ENCODE results near the gene SORCS1.
A peak's percentile ranks its signal among the peaks of the same experiment; 100 is the strongest.

The SORCS1 gene

DNA sequence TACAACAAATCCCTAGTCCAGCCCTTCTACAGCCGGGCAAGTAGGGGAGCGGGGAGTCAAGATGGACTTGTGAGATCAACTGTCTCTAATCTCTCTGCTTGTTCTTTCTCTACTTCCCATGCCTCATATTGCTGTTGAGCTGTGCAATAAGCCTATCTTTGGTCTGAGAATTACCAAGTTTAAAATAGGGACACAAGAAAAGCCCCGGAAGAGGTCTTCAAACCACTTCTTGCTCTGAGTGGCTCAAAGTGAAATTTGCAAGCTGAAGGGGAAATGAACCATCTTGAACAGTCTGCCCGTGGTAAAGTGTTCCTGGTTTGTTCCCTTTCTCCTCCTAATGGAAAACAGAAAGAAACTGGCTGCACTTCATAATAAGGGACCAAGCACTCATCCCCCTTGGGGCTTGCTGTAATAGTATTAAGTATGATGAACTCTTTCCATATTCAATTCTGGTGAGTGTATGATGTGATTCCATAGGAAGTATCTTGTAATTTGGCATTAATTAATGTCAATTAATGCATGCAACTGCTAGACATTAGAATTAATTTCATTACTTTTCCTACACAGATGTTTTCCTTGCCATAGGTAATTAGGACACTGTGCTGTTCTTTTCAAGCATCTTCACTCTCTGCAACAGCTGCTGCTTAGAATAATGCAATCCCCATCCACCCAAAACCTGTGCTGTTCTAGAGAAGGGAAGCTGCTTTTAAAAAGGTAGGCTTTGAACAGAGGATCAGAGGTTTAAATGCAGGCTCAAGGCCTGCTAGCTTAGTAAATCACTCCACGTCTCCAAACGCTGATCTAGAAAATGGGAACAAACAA is 449.6 kb downstream of the SORCS1 start:
- no peak for DNase-seq

DNA sequence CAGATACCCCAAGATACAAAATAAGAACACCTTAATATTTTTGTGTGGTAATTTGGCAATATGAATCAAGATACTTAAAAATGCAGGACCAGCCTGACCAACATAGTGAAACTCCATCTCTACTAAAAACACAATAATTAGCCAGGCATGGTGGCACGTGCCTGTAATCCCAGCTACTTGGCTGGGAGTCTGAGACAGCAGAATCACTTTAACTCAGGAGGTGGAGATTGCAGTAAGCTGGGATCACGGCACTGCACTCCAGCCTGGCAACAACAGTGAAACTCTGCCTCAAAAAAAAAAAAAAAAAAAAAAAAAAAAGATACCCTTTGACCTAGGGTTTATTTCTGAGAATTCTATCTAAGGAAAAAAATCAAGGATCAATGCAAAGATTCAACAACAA is 450.7 kb downstream of the SORCS1 start:
- no peak for DNase-seq

DNA sequence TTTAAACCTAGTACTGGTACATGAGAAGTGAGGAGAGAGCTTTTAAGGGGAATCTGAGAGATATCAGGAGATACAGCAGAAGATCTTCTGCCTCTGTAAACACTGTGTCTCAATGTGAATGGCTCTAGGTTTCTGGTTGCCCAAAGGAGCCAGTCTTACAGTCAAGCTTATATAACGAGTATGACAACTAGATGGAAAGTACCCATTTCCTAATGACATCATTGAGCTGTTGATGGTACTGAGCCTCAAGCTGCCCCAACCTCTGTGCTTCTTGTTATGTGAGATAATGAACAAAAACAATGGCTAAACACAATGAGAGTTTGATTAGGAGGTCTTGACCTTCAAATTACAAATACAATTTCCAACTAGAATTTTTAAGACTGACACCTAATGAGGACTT is 451.5 kb downstream of the SORCS1 start:
- no peak for DNase-seq

DNA sequence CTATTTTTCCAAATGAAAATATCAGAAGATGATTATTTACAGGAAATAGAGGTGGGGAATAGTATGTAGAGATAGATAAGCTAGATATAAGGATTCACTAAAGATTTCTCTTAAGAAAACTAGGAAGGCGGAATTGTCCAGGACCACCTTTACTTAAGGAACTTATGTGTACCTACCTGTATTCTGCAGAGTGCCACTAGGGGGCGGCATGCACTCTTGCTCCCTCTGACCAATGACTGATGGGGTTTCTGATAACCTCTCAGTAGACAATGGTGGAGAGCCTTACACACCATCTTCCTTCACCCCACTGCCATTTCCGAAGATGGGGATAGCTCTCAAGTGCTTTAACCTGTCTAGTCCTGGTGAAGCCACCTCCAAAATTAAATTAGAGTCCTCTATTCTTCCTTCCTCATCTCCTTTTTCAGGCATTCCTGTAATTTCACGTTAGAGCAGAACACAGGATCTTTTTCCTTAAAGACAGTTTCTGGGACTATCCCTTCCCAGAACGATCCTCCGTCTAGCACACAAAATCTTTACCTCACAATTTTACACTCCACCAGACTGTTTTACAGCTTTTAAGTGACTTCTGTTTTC is 453.1 kb downstream of the SORCS1 start:
- peak; percentile 49 for DNase-seq

DNA sequence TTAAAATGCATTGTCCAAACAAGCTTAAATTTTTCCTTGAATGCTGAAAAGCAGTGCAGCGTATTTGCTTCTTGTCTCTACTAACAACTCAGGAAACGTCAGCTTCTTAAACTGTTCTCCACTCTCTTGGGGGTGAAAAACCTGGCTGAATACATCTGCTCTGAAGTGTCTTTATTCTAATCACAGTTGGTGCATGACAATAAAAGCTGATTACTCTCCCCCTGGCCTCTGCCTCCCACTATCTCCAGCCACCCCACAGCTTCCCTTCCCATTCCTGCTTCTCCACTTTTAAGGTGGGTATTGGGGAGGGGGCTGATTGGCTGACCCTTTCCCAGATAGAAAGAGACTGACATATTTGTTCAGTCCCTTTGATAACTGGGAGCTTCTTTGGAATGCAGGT is 456.0 kb downstream of the SORCS1 start:
- DNase-seq, result no peak

DNA sequence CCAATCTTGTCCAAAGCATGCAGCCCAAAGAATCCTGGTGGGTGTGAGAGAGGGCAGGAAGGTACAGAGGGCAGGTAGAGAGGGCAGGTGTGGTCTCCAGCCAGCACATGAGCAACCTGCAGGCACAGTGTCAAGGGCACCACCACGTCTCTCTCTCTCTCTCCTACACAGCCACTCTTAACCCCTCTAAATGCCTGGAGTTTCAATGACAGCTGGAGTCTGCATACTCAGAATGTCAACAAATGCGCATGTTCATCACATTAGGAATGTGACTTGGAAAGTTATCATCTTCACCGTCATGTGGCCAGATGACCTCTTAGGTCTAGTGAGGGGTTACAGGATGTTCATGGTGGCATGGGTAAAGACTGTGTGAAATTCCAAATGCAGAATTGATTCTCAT is 456.8 kb downstream of the SORCS1 start:
- DNase-seq, result no peak

DNA sequence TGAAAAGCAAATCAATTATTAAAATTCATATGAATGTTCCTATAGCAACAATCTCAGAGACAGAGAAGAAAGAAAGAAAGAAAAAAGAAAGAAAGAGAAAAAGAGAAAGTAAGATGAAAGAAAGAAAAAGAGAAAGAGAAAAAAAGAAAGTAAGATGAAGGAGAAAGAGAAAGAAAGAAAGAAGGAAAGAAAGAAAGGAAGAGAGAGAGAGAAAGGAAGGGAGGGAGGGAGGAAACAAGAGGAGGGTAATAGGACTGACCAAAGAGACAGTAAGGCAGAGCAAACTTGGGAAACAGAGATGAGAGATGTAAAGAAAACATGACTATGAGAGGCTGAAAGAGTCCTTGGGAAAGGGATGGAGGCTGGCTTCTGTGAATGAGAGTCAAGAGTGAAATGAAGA is 458.4 kb downstream of the SORCS1 start:
- no peak for DNase-seq

DNA sequence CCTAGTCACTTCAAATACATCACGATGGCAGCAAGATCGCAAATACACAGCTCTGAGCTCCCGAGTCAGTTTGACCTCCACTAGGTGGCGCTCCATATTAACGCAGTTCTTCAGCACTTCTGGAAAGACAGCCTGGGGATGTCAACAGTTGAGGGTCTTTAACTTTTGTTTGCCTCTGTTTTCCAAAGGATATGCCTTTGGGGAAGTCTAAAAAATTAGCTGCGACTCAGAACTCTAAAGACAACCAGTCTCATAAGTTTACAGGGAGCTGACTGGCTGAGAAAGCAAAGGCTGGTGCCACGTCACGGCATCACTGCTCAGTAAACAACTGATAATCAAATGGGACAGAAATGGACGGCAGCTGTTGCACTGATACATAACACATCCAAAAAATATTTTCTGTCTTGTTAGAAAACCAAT is 458.8 kb downstream of the SORCS1 start:
- peak; percentile 56 for DNase-seq

DNA sequence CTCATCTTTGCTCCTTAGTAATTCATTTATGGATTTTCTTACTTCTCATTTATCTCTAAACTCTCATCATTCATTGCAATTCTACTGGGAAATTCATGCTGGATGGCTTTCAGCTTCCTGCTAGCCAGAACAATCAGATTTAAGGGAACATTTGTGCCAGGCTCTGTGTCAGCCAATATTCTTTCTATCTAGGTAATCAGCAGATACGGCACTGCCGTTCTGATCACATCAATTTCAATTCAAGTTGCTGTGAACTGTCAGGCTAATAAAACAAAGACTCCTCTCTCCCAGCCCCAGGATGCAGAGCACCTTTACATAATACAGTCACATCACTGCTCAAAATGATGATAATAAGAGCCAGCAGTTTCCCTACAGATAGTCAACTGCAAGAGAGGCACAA is 468.3 kb downstream of the SORCS1 start:
- no peak for DNase-seq

DNA sequence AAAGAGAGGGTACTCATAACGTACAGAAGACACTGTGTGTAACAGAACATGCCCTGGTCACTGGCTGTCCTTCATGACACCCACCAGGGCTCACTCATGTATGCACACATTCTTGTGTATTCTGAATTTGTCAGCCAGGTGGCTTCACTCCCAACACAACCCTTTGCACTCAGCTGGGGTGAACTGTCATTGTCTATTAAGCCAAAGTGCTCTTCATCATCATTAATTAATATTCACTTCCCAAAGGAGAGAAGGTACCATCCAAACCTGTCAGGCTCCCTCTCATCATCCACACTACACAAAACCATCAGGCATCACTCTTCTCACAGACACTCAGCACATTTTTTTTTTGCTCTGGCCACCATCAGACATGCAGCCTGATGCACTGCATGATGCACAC is 469.8 kb downstream of the SORCS1 start:
- no peak for DNase-seq

DNA sequence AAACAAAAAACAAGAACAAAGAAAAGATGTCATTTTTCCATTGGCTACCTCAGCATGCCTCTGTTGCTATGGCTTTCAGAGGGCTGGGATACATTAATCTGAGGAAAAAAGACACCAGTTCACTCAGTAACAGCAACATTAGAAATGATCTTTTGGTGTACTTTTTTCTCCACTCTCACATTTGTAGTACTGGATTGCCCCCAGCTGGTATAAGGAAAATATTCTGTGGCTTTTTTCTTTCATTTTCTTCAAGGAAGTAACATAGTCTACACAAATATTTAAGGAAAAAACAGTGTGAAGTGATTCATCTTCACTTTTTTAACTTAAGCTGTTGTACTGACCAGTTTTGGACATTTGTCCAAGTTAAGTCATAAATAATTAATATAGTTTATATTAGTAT is 482.3 kb downstream of the SORCS1 start:
- DNase-seq, result no peak

DNA sequence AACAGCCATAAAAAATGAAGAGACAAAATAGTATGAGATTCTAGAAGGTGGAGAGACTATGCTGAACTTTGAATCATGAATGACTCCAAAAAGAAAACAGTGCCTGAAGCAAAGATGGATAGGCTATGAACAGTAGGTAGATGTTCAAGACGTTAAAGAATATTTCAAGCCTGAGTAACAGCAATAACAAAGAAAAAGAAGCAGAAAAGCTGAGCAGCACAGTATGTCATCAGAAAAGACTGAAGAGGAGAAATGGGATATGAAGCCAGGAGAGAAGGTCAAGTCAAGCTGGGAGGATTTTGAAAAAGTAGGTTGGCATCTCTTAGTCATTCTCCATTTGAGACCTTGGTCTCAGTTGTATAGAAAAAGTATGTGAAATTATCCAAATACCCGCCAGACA is 484.4 kb downstream of the SORCS1 start:
- DNase-seq, result no peak

DNA sequence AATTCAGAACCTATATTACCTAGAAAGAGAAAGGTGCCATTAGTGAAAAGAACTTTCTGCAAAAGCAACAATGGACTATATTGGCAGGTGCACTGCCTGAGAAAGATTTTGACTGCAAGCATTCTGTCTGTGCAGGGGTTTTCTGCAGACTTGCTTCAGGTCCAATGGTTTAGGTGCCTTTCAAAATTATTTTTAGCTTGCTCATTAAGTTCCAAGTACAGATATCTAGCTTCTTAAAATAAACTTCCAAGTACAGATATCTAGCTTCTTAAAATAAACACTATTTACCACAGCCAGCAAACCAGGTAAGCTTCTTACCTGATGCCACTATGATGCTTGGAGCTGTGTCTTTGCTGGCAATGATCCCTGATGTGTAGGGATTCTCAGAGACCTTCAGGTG is 485.2 kb downstream of the SORCS1 start:
- DNase-seq, result no peak

DNA sequence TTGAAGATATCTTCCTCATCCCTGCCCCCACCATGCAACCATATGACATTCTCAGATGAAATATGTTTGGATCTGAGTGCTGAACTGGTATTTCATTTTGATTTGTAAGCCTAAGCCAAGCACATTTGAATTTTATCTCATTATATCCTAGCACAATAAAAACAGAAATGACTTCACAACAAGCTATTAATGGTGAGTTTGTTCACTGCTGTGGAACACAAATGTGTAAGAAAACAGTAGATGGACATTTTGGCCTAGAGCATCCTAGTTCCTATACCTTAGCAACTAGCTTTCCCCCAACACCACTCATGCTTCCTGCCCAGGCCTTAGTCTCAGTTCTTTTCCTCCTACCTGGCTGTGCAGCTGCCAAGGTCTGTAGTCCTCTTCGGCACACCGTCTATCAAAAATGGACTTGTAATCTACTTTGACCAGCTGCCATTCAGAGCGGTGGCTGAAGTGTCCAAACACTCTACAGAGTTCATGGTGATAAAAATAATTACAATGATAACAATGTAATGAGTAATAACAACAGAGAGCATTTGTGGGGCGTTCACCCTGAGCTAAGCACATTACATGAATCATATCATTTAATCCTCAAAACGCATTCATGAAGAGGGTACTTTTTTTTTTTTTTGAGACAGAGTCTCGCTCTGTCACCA is 491.9 kb downstream of the SORCS1 start:
- DNase-seq, result no peak

DNA sequence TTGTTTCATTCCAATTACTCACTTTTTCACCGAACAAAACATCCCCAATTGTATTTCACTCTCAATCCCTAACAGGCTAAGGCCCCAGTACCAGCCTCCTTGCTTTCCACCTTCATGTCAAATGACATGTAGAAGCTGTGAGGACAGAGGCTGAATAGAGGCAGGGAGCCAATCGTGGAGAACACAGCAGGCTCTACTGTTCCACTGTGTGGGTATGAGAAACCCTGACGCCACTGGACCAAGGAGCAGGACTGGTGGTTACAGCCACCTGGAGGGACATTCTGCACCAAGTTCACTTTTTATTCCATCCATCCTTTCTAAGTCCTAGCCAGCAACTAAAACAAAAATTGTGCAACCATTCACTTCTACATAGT is 502.8 kb downstream of the SORCS1 start:
- DNase-seq, result no peak

DNA sequence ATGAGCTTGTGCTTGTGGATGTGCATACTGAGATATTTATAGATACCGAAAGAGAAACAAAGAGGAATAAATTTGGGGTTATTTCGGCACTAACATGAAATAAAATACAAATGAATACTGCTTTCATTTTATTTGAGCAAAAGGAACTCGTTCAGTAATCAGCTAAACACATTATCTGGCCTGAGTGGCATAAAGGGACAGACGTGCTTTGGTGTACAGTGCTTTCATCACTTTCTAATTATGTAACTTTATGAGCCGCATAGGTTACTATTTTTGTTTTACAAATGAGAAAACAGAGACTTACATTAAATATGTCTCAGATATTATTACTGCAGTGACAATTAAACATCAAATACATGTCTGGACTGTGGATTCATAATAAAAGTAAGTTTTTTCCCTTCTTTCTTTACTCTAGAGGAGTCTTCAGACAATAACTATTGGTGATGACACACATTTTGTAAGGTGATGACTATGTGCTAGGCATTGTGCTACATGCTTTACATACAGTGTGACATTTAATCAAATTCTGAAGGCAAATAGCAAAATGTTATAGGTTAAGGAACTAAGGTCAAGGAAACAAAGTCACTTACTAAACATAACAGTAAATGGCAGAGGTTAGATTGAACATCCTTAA is 503.3 kb downstream of the SORCS1 start:
- no peak for DNase-seq

DNA sequence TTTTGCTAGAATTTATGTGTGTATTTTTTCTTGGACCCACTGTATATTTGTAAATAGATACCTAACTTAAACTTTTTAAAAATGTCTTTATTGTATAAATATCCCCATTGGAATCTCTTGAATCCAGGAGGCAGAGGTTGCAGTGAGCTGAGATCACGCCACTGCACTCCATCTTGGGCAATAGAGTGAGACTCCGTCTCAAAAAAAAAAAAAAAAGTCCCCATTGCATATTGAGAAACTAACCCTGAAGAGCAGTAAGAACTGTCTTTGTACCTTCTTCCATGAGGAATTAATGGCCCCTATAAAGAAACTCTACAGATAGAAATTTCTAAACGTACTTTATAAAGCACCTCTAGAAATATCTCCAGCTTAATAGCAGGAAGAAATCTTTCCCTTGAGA is 504.0 kb downstream of the SORCS1 start:
- no peak for DNase-seq

DNA sequence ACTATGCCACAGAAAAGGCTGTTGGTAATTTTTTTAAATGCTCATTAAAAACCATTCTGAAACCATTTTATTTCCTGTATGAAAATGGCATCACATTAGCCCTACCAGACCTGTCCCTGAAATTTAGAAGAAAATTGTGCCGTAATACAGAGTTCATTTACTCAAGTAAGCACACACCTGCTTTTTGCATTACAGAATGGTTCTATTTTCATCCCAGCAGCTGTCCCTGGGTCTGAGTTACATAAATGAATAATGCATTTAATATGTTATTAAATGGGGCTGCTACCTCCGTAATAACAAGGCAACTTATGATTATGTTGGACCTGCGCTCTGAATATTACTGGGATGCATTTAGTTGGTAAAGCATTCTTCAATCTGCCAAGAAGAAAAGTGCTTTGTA is 508.9 kb downstream of the SORCS1 start:
- DNase-seq, result no peak

DNA sequence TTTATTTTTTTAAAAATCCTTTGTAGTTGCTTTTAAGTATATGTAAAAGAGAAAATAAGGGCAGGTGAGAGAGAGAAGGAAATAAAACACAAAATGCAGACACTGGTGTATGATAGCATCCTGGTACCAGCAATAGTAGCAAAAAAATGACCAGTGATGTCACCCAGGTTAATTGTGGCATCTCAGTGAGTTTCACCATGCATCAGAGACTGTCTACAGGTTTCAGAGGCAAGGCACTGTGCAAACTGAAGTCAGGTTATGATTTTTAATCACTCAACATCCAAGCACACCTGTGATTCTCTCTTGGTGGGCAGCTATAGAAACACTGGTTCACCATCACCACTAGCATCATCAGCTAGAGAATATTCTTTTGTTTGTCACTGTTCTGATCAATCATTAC is 509.3 kb downstream of the SORCS1 start:
- no peak for DNase-seq

DNA sequence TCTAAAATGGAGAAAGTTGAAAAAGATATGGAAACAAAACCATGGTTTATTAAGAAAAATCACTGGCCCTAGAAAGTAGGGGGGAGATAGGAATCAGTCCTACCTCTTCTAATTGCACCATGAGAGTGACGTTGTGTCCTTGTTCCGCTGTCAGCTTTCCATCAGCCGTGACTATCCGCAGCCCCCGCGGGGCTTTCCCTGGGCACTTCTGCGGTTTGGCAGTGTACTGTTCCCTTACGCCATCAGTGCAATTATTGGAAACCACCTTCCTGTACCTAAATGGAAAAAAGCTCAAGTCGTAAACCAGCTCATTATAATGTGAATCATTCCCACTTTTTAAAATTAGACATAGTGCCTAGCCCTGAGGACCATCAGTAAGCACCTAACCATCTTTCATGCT is 512.2 kb downstream of the SORCS1 start:
- no peak for DNase-seq

DNA sequence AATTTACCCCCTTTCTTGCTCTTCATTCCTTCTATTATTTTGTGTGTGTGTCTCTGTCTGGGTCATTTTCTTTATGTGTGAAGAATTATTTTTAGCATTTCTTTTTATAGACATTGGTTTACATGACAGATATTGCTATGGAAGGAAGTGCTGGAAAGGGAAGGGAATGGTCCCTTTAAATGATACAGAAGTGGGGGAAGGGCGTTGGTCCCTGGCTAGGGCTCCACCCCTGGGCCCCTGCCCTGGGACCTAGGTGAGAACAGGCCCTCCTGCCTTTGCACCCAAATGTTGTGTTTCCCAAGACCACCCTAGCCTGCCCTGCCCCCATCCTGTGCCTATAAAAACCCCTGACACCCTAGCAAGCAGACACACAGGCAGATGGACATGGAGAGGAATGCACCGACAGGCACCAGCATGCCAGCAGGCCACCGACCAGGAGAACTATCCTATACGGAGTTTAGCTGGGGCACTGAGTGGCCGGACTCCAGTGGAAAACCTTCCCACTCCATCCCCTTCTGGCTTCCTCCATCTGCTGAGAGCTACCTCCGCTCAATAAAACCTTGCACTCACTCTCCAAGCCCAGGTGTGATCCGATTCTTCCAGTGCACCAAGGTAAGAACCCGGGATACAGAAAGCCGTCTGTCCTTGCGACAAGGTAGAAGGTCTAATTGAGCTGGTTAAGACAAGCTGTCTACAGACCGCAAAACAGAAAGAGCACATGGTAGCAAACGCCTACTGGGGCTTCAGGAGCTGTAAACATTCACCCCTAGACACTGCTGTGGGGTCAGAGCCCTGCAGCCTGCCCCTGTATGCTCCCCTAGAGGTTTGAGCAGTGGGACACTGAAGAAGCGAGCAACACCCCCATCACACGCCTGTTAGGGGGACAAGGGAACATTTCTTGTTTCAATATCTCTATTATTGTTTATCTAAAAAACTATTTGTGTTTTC is 515.7 kb downstream of the SORCS1 start:
- DNase-seq, result no peak

DNA sequence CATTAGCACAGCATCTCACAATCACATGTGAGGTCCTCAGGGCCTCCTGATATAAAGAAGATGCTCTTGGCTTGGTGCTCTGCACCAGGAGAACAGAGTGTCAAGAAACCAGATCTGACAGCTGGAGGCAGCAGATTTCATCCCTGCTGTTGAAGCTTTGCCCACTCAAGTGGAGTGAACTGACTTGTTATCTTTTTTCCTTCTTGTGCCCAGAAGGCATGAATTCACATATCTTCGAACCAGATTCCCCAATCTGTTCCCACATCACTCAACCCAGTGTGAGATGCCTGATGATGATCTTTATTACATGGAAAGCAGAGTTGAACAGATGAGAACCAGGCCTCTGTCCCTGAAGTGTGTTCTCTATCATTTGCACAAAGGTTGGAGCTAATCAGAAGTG is 521.0 kb downstream of the SORCS1 start:
- DNase-seq, result no peak

DNA sequence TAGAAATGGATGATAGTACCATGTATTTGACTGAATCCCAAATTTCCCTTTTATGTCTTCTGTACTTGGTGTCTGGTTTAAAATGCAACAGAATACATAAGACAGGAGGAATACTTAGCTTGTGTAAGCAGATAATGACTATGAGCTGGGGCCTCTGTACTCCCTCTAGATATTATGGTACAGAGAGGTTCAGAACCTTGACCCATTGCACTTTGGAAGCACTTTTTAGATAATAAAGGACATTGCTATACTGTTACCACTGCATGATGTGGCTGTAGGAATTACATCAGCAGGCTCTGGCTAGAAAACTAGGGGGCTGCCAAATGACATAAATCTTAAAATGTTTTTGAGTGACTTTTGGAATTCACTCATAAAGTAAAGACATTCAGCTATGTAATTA is 526.6 kb downstream of the SORCS1 start:
- no peak for DNase-seq
